ENCODE measurements around the gene CACNA2D1.
A peak's percentile ranks its signal among the peaks of the same experiment; 100 is the strongest.
"Not testable (repeated sequence)": the region's sequence is repeated elsewhere in the genome, so short reads cannot be mapped to it uniquely, and the experiment has no call there.

The CACNA2D1 gene

DNA sequence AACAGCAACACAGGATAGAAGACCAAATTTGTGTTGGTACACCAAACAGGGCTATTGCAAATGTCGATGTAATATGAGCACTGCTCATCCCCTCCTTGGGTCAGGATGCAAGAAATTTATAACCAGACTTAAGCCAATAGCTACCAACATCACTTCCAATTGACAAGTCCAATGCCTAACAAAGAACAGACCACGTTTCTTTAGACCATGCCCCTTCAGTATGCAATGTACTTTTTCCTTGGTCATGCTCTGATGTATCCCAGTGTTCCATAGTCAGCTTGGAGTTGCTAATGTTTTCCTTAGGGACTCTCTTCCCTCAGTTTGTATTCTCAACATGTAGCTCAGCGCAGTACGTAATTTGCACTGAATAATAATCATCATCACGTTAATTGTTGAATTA lies 7.8 kb downstream of the CACNA2D1 start:
- no peak overlapping the region for H3K4me3 ChIP-seq (ENCODE audit: low read depth, low read length)
- no peak for DNase-seq (ENCODE audit: low read depth)
- TF ChIP-seq, protein P1, sequence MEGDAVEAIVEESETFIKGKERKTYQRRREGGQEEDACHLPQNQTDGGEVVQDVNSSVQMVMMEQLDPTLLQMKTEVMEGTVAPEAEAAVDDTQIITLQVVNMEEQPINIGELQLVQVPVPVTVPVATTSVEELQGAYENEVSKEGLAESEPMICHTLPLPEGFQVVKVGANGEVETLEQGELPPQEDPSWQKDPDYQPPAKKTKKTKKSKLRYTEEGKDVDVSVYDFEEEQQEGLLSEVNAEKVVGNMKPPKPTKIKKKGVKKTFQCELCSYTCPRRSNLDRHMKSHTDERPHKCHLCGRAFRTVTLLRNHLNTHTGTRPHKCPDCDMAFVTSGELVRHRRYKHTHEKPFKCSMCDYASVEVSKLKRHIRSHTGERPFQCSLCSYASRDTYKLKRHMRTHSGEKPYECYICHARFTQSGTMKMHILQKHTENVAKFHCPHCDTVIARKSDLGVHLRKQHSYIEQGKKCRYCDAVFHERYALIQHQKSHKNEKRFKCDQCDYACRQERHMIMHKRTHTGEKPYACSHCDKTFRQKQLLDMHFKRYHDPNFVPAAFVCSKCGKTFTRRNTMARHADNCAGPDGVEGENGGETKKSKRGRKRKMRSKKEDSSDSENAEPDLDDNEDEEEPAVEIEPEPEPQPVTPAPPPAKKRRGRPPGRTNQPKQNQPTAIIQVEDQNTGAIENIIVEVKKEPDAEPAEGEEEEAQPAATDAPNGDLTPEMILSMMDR (conservative IDR thresholded peaks at IDR 0.05; ENCODE audit: low read depth, low read length), result no peak

DNA sequence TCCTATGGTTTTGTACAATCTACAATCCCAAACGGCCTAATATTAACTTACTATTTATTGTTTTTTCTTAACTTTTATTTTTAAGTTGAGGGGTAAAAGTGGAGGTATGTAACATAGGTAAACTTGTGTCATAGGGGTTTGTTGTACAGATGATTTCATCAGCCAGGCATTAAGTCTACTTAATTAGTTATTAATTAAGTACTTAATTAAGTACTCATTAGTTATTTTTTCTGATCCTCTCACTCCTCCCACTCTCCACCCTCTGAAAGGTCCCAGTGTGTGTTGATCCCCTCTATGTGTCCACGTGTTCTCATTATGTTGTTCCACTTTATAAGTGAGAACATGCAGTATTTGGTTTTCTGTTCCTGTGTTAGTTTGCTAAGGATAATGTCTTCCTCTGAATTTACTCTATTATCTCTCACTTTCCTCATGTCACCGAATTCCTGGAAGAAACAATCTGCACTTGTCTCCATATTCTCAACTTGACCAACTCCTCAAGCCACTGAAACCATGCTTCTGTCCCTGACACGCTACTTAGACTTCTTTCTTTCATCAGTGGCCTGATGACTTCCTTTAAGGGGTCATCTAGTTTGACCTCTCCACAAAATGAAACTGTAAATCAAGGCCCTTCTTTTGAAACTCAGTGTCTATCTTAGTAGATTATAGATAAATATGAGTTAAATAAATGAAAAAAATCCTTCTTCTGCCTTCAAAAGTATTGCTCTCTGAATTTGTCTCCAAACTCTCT lies 9.1 kb downstream of the CACNA2D1 start:
- no peak overlapping the region for H3K4me3 ChIP-seq (ENCODE audit: low read depth, low read length)
- DNase-seq (ENCODE audit: low read depth), result no peak
- TF ChIP-seq, protein P1 (conservative IDR thresholded peaks at IDR 0.05; ENCODE audit: low read depth, low read length), result no peak

DNA sequence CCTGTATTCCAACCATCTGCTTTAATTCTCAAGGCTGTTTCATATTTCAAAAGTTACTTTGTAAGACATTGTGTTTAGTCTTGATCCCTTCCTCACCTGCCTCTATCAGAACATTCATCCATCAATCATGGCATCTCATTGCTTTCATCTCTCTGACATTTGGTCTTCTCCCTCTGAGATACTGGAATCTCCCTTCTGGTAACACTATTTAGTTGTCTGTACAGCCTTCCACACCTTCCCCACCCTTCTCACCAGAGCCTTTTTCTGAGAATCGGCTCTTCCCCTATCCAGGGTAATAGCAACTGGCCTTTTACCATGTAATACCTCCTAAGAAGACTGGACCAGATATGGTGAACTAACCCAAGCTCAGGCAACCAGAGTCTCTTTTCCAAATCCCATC lies 10.1 kb downstream of the CACNA2D1 start:
- TF ChIP-seq, protein P1 (conservative IDR thresholded peaks at IDR 0.05; ENCODE audit: low read depth, low read length), result no peak
- H3K4me3 ChIP-seq (ENCODE audit: low read depth, low read length), result no peak overlapping the region
- no peak for DNase-seq (ENCODE audit: low read depth)

DNA sequence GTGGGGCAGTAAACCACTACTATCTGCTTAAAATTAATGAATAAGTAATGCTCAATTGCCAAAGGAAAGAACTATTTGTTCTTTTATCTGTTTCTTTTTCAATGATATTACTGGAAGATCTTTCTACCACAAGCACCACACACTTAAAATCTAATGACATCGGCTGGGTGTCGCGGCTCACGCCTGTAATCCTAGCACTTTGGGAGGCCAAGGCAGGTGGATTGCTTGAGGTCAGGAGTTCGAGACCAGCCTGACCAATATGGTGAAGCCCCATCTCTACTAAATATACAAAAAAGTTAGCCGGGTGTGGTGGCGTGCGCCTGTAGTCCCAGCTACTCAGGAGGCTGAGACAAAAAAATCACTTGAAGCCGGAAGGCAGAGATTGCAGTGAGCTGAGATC lies 10.8 kb downstream of the CACNA2D1 start:
- not testable (repeated sequence) for DNase-seq (ENCODE audit: low read depth); H3K4me3 ChIP-seq (ENCODE audit: low read depth, low read length)

DNA sequence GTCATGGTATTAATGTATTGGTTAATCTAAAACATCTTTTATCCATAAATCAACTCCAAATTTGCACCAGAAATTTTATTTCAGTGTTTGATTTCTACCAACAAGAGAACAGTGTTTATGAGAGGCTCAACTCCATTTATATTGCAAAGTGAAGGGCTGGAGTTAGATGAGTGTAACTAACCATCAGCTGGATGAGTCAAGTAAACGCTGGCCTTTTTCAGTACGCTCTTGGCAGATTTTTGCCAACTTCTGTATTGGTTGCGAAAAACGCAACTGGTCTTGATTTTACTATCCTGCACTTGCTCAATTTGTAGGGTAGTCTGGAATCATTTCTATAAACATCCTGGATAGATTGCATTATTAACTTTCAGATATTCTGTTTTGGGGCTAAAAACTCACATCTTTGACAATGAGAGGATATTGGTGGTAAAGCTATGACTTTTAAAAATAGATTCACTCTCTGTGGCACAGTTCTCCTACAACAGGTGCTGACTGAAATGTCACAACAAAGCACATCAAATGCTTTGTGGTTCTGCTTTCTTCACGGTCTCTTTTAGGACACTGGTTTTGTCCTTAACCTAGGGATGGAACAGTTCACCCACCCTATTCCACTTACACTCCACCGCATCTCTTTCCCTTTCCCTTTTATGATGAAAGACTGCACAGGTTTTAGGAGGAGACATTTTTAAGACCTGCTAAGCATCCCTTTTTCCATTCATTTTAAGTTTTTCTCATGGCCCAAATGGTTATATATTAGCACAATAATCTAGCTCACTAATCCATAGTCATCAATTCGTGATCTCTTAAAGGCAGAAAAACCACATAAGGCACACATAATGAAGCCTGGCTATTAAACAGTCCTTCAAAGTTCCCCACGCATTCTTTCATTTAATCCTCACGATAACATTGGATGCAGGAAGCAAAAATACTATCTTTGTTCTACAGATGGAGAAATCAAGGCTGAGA lies 12.8 kb downstream of the CACNA2D1 start:
- H3K4me3 ChIP-seq (ENCODE audit: low read depth, low read length), result no peak overlapping the region
- no peak for DNase-seq (ENCODE audit: low read depth)
- TF ChIP-seq, protein P1 (conservative IDR thresholded peaks at IDR 0.05; ENCODE audit: low read depth, low read length), result no peak

DNA sequence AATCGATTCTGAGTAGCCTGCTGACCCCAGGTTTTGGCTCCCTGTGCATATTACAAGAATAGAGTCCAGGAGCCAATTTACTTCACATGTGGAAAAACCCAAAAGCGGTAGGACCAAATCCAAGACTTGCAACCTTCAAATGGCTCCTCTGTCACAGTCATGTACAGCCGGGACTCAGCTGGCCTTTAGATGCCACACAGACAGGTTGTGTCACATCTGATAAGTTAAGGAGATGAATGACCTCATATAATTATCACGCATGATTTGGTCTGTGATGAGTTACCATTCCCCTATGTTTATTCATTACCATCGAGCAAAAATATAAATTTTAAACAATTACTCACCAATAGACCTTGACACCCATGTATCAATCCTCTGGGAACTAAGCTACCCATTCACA lies 14.2 kb downstream of the CACNA2D1 start:
- no peak for DNase-seq (ENCODE audit: low read depth)
- TF ChIP-seq, protein P1 (conservative IDR thresholded peaks at IDR 0.05; ENCODE audit: low read depth, low read length), result no peak
- H3K4me3 ChIP-seq (ENCODE audit: low read depth, low read length), result no peak overlapping the region

DNA sequence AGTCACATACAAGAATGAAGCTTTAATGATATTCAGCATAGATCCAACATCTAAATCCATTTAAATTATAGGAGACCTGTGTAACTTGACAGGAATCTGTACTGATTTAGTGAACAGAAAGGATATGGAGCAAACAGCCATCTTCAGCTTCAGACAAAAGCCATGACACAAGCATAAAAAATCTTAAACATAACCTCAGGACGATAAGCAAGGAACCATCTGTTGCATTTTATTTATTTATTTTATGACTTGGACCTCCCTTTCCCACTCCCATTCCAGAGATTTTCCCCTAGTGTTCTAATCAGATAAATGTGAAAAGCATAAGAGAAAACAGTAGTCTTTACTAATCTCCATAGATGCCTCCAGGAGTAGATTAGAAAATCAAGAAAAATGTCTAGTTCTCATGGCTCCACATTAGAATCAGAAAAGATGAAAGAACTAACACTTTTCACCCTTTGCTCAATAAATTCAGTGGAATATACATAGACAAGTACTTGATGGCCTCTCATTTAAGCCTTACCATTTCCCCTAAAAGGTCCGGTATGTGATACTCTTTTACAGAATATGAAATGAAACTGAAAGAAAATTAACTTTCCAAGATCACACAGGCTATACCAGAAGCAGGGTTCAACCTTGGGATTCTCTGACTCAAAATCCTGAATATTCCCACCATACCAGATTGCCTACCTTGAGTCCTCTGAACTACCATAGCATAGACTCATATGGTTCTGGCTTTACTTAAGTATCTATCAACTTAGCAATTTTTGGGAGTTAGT lies 15.2 kb downstream of the CACNA2D1 start:
- peak; percentile 68 for DNase-seq (ENCODE audit: low read depth)
- TF ChIP-seq, protein P1 (conservative IDR thresholded peaks at IDR 0.05; ENCODE audit: low read depth, low read length), result no peak
- H3K4me3 ChIP-seq (ENCODE audit: low read depth, low read length), result no peak overlapping the region
